PC-9 (cell line): Measurements from ENCODE around the gene HS3ST4. TPM values are rescaled to one million over a fixed set of nuclear protein-coding genes. Genes with fewer than 3 reads are reported as not detected.

Source experiments
- BruUV-seq: library from RNA; stranded (reverse); fragments of 400-500 nt; replicated peaks from 2 replicates; lab custom pipeline; 2021; lab: Mats Ljungman, UMichigan
- CTCF ChIA-PET: fragments of 300-600 bp; sonication (Branson Sonifier 250); formaldehyde crosslinking; loops from one replicate; lab custom pipeline; 2022; ENCODE audit warnings: antibody characterized with exemption; lab: Charles Lee
- POLR2A ChIA-PET: fragments of 300-600 bp; sonication (Branson Sonifier 250); formaldehyde crosslinking; loops from one replicate; lab custom pipeline; 2022; ENCODE audit warnings: antibody characterized with exemption; ENCODE audit not compliant: unreplicated experiment; lab: Charles Lee
- DNase-seq, 2 experiments: peaks; one replicate each; pipeline versions ENCODE4 v3.0.0 to v3.0.0-alpha.2; 2015 to 2022; ENCODE audit warnings: mixed read lengths in 1 of 2
- H2AFZ ChIP-seq: fragments of 200-600 bp; sonication (generic); 2 replicates; pipeline ENCODE4 v1.8.1; 2017; ENCODE audit warnings: antibody characterized with exemption
- H3F3A ChIP-seq: fragments of 200-600 bp; sonication (generic); 2 replicates; pipeline ENCODE4 v1.8.1; 2017; ENCODE audit warnings: antibody characterized with exemption, mild to moderate bottlenecking, low read depth; ENCODE audit not compliant: insufficient read depth
- H3K27ac ChIP-seq: fragments of 200-600 bp; sonication (generic); 2 replicates; pipeline ENCODE4 v1.6.1; 2016; ENCODE audit warnings: mixed run types
- H3K27me3 ChIP-seq: fragments of 200-600 bp; sonication (generic); 2 replicates; pipeline ENCODE4 v1.6.1; 2016; ENCODE audit warnings: low read depth, mixed run types; ENCODE audit not compliant: insufficient read depth
- H3K36me3 ChIP-seq: fragments of 200-600 bp; sonication (generic); 2 replicates; pipeline ENCODE4 v1.6.1; 2016; ENCODE audit warnings: low read depth, mixed run types
- H3K4me1 ChIP-seq: fragments of 200-600 bp; sonication (generic); replicated peaks from 2 replicates; pipeline ENCODE4 v1.6.1; 2016; ENCODE audit warnings: mixed run types; ENCODE audit not compliant: insufficient read depth
- H3K4me2 ChIP-seq: fragments of 200-600 bp; sonication (generic); 2 replicates; pipeline ENCODE4 v1.6.1; 2017; ENCODE audit warnings: mixed run types
- H3K4me3 ChIP-seq: fragments of 200-600 bp; sonication (generic); 2 replicates; pipeline ENCODE4 v1.6.1; 2016; ENCODE audit warnings: mixed run types
- H3K79me2 ChIP-seq: fragments of 200-600 bp; sonication (generic); 2 replicates; pipeline ENCODE4 v1.6.1; 2017; ENCODE audit warnings: low read depth, mixed run types
- H3K9me2 ChIP-seq: fragments of 200-600 bp; sonication (generic); 2 replicates; pipeline ENCODE4 v1.8.1; 2017; ENCODE audit warnings: mild to moderate bottlenecking; ENCODE audit not compliant: insufficient read depth
- H3K9me3 ChIP-seq: fragments of 200-600 bp; sonication (generic); 2 replicates; pipeline ENCODE4 v1.8.1; 2016; ENCODE audit warnings: low read depth; ENCODE audit not compliant: insufficient read depth
- H4K20me1 ChIP-seq: fragments of 200-600 bp; sonication (generic); 2 replicates; pipeline ENCODE4 v1.8.1; 2017; ENCODE audit not compliant: insufficient read depth
- CTCF ChIP-seq: fragments of 200-600 bp; sonication (generic); conservative IDR thresholded peaks from 2 replicates; pipeline ENCODE4 v1.6.1; 2017; ENCODE audit warnings: mixed run types, antibody characterized with exemption, mild to moderate bottlenecking, moderate library complexity
- EZH2 ChIP-seq: fragments of 200-600 bp; sonication (generic); IDR thresholded peaks from 2 replicates; pipeline ENCODE4 v1.8.0; 2017; ENCODE audit warnings: antibody characterized with exemption, low read depth
- intact Hi-C: fragments of 100-400 bp; cut with micrococcal nuclease; formaldehyde crosslinking; loops from one replicate; pipeline ENCODE4 v1.10.0; 2022; ENCODE audit not compliant: unreplicated experiment
- total RNA-seq: library from RNA; stranded (reverse); gene quantifications from 2 replicates; pipeline ENCODE4 v1.2.3, GENCODE V29; 2021

HS3ST4 gene
- total RNA-seq, 1 experiment from 2014 or later, result not detected

DNA sequence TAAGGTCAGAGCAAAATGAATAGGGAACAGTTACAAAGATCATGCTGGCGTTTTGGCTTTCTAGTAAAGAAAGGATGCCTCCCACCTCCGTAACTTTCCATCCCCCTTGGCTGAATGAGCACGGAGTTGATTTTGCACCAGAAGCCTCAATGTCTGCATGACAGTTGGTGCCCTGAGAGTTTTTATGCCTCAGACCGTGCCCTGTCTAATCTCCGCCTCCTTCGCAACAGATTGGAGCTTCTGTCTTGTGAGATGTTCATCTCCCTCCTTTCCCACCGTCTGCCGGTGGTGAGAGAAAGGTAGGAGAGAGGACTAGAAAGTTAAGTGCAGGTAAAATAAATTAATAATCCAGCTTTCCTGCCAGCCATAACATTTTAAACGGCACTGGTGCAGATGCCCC, 1.9 kb downstream of the HS3ST4 start:
- Histone ChIP-seq H4K20me1 (no peaks in the 10 kb centered on the region), H3K9me3 (no peaks in the 10 kb centered on the region), H3K36me3 (no peaks in the 10 kb centered on the region), H3K4me1 (no peaks in the 10 kb centered on the region), H3K27me3 (peaks cover 17% of the 10 kb centered on the region), H3K4me2 (no peak overlapping the region), H3K9me2 (no peaks in the 10 kb centered on the region), H3F3A (no peaks in the 10 kb centered on the region), H3K4me3 (no peak overlapping the region), H3K27ac (no peak overlapping the region), H2AFZ (no peak overlapping the region), H3K79me2 (no peaks in the 10 kb centered on the region)
- intact Hi-C loops, result no loop called here
- no TSS peak for BruUV-seq
- DNase-seq, result no peak
- TF ChIP-seq EZH2 (no peak), CTCF (no peak)
- ChIA-PET CTCF (no interaction called here), POLR2A (no interaction called here)

DNA sequence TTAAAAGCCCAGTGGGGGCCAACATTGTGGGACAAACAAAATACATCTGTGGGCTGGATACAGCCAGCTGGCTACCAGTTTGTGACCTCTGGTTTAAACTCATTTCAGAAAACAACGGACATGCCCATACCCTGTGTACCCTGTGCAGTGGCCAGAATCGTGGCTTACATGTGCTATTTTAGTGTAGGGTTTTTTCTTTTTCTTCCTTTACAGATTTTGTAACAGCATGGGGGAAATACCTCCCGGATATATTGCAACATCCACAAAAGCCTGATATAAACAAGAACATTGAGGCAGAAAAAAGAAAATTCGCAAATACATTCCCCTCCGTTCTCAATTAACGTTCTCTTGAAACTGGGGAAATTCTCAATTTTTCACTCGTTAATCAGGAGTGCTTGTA, 7.3 kb downstream of the HS3ST4 start:
- CTCF ChIA-PET, result no interaction called here
- H2AFZ ChIP-seq, result no peak overlapping the region
- no peaks in the 10 kb centered on the region for H3K9me3 ChIP-seq
- POLR2A ChIA-PET, result no interaction called here
- H3K4me3 ChIP-seq, result no peak overlapping the region
- H4K20me1 ChIP-seq, result no peaks in the 10 kb centered on the region; the same call in 1 of the 2 replicates
- no peaks in the 10 kb centered on the region for H3K9me2 ChIP-seq
- no peak for DNase-seq
- H3K36me3 ChIP-seq, result no peaks in the 10 kb centered on the region
- H3K27me3 ChIP-seq, result peaks cover 38% of the 10 kb centered on the region
- no peak overlapping the region for H3K27ac ChIP-seq
- no peaks in the 10 kb centered on the region for H3K79me2 ChIP-seq
- TF ChIP-seq EZH2 (no peak), CTCF (no peak)
- H3K4me2 ChIP-seq, result no peak overlapping the region
- BruUV-seq, result no TSS peak
- intact Hi-C loops, result no loop called here
- no peaks in the 10 kb centered on the region for H3F3A ChIP-seq
- no peaks in the 10 kb centered on the region for H3K4me1 ChIP-seq

- Histone ChIP-seq H3K36me3 (no peaks in the 10 kb centered on the region), H3K79me2 (no peaks in the 10 kb centered on the region), H3F3A (no peaks in the 10 kb centered on the region), H3K27ac (no peak overlapping the region), H3K9me2 (no peaks in the 10 kb centered on the region), H3K4me1 (no peaks in the 10 kb centered on the region), H3K4me3 (no peak overlapping the region), H3K9me3 (no peaks in the 10 kb centered on the region), H3K4me2 (no peak overlapping the region), H2AFZ (no peak overlapping the region), H3K27me3 (peaks cover 45% of the 10 kb centered on the region), H4K20me1 (no peaks in the 10 kb centered on the region; the same call in 1 of the 2 replicates)
- no peak for DNase-seq
- no TSS peak for BruUV-seq
- intact Hi-C loops, result no loop called here
- ChIA-PET CTCF (no interaction called here), POLR2A (no interaction called here)
- TF ChIP-seq EZH2, result no peak
- TF ChIP-seq CTCF, result no peak
These were observed 8.8 kb downstream of the HS3ST4 start for GRCh38 chr16:25700547-25700946.
